Stimulated activated CD4-positive, alpha-beta T cell treated with anti-CD3 and anti-CD28 coated beads, Interleukin-1b, Interleukin-23, amount 100 ng/mL, for 1 hour (primary cell): ENCODE results near the gene MIB1.
"Not testable (repeated sequence)": the region's sequence is repeated elsewhere in the genome, so short reads cannot be mapped to it uniquely, and the experiment has no call there.

Experiments
- DNase-seq, 2 donors: peaks; one replicate each; pipeline ENCODE4 v3.0.0-alpha.2; 2020; ENCODE audit warnings: low read depth in 2 of 2

MIB1 gene

GRCh38 chr18:21743166-21743832 lies 2.7 kb downstream of the MIB1 start:
- DNase-seq: no peak

DNA sequence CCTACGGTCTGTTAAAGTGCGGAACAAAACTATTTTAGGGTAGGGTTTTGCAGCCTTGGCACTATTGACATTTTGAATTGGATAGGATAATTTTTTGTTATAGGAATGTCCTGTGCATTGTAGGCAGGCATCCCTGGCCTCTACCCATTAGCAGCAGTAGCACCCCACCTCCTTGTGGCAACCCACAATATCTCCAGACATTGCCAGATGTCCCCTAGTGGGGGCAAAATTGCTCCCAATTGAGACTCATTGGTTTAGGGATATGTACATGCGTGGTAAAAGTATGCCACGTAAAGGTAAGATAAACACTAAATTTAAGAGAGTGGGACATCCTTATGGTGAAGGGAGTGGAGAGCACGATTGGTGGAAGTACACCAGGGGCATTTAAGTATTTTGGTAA lies 4.6 kb downstream of the MIB1 start:
- DNase-seq: no peak

GRCh38 chr18:21747268-21747667 lies 6.7 kb downstream of the MIB1 start:
- no peak for DNase-seq

GRCh38 chr18:21747764-21748693 lies 7.4 kb downstream of the MIB1 start:
- no peak for DNase-seq

GRCh38 chr18:21757833-21758232 lies 17.2 kb downstream of the MIB1 start:
- no peak for DNase-seq

DNA sequence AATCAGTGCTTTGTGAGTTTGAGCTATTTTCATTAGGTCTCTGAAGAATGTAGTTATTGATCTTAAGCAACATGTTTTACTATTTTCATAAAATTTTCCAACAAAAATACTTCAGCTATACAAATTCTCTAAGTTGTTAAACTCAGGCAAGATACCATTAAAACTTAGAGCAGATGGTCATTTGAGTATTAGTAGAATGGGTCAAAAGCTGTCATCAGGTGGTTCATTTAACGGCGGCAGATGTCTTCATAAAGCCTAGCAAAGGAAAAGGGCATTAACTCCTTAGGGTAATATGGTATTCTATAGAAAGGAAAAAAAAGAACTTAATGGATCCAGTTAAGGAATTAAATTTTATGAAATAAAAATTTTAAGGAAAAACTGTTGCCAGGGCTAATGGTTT lies 19.2 kb downstream of the MIB1 start:
- DNase-seq: no peak

DNA sequence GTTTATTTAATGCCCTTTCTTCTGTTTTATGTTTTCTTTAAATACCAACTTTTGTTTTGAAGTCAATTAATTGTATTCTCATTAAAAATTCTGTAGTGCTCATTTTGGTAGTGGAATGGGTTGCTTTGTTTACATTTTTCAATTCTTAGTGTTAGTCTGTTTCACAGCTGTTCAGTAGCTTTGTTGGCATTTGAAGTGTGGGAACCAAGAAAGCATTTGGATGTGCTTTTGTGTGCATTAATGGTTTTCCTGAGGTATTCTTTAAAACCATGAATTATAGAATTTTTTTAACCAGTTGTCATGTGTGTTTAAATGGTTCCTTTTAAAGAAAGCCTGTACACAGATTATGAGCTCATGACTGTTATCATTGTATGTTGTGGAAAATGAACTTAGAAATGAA lies 19.7 kb downstream of the MIB1 start:
- DNase-seq: no peak

DNA sequence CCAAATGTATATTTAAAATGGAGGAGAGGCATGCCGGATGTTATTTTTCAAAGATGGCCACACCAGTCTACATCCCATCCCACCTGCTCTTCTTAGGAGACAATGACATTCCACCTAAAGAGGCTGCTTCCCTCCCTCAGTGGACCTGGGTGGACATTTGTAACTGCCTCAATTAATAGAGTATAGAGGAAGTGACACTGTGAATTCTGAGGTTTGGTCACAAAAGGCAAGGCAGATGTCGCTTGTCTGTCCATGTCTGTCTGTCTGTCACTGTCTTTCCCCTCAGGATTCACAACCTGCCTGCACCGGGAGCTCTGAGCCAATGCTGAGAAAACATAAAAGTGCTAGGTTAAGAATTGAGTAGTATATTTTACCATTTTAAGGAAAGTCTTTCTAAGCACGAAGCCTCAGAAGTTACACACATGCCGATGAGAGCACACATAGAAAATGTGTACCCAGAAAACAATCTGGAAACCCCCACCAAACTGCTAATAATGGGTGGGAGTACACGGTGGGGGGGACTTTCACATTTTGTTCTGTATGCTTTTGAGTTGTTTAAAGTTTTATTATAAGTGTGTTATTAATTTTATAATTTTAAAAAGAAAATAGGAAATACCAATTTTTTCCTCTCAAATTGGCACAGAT lies 21.0 kb downstream of the MIB1 start:
- DNase-seq: no peak

DNA sequence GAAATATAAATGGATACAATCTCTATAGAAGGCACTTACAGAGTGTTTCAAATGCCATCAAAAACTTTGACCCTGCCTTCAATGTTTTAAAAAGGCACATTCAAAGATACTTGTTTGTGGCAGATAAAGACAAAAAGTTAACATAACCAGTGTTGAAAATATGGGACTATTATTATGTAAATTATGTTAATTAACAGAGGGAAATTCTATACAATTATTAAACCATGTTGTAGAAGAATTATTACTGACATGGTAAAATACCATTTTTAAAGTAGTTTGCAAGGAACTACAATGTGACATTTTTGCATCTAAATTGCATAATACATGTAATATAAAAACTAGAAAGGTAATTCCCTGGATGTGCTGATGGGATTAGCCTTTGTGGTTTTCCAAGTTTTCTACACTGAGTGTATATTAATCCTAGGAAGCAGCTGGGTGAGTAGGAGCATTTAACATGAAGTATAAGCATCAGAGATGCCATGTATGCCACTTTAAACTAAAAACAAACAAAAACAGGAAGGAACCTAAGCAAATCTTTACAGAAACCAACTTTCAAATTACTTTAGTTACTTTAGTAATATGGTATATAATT lies 21.7 kb downstream of the MIB1 start:
- DNase-seq: no peak

GRCh38 chr18:21763846-21764646 lies 23.5 kb downstream of the MIB1 start:
- DNase-seq: no peak

GRCh38 chr18:21769206-21769605 lies 28.6 kb downstream of the MIB1 start:
- DNase-seq: no peak

DNA sequence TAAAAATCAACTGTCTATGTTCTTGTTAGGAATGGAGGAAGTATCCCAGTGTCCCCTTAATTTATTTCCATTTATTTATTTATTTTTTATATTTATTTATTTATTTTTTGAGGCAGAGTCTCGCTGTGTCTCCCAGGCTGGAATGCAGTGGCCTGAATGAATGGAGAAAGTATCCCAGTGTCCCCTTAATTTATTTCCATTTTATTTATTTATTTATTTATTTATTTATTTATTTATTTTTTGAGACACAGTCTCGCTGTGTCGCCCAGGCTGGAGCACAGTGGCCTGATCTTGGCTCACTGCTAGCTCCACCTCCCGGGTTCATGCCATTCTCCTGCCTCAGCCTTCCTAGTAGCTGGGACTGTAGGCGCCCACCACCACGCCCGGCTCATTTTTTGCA lies 34.1 kb downstream of the MIB1 start:
- DNase-seq: no peak

DNA sequence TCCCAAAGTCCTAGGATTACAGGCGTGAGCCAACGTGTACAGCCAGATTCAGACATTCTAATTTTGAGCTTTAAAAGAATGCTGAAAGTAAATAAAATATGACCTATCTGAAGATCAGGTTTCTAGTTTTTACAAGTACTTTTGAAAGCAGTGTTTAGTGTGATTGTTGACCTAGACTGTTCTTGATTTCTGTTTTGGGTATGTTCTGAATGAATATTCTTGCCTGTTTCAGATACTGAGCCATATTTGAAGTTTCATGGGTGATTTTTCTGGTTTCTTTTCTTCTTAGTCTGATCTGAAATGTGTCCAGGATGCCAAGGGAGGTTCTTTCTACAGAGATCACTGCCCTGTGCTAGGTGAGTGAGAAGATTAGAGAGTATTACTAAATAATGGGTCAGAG lies 37.2 kb downstream of the MIB1 start:
- DNase-seq: no peak

DNA sequence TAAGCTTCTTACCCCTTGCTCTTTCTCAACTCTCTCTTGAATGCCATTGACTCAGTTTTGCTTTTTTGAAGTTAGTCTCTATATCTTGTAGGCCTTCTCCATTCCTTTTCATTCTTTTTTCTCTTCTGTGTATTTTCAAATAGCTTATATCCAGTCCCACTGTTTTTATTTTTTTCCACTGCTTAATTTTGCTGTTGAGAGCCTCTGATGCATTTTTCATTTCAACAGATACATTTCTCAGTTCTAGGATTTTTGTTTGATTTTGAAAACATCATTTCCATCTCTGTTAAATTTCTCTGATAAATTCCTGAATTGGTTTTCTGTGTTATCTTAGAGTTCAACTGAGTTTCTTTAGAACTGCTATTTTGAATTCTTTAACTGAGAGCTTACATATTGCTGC lies 45.9 kb downstream of the MIB1 start:
- no peak for DNase-seq

GRCh38 chr18:21796089-21796488 lies 55.5 kb downstream of the MIB1 start:
- not testable (repeated sequence) for DNase-seq

GRCh38 chr18:21798126-21798525 lies 57.5 kb downstream of the MIB1 start:
- no peak for DNase-seq

GRCh38 chr18:21799721-21800120 lies 59.1 kb downstream of the MIB1 start:
- no peak for DNase-seq

GRCh38 chr18:21803495-21803894 lies 62.9 kb downstream of the MIB1 start:
- DNase-seq: no peak

DNA sequence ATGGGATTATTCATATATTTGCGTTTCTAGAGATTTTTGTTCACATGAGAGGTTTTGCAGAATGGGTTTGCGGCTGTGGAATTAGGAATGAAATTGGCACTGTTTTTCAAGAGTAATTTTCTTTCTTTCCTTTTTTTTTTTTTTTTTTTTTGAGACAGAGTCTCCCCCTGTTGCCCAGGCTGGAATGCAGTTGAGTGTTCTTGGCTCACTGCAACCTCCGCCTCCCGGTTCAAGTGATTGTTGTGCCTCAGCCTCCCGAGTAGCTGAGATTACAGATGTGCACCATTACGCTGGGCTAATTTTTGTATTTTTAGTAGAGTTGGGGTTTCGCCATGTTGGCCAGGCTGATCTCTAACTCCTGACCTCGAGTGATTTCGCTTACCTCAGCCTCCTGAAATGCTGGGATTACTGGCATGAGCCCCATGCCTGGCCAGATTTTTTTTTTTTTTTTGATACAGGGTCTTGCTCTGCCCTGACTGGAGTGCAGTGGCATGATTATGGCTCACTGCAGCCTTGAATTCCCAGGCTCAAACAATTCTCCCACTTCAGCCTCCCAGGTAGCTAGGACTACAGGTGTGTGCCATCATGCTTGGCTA lies 65.3 kb downstream of the MIB1 start:
- no peak for DNase-seq

- no peak for DNase-seq
Observed at GRCh38 chr18:21808185-21808584, 67.6 kb downstream of the MIB1 start.

GRCh38 chr18:21809725-21810124 lies 69.1 kb downstream of the MIB1 start:
- no peak for DNase-seq
